ENCODE data around the gene CR1.
"Not testable (repeated sequence)": the region's sequence is repeated elsewhere in the genome, so short reads cannot be mapped to it uniquely, and the experiment has no call there.

CR1 gene

GRCh38 chr1:207680590-207681388 lies 184.8 kb downstream of the CR1 start:
- peak; percentile 96 for DNase-seq

GRCh38 chr1:207682872-207683434 lies 187.0 kb downstream of the CR1 start:
- DNase-seq = not testable (repeated sequence)

- DNase-seq = not testable (repeated sequence)
Measured at GRCh38 chr1:207690551-207690950, 194.6 kb downstream of the CR1 start.

DNA sequence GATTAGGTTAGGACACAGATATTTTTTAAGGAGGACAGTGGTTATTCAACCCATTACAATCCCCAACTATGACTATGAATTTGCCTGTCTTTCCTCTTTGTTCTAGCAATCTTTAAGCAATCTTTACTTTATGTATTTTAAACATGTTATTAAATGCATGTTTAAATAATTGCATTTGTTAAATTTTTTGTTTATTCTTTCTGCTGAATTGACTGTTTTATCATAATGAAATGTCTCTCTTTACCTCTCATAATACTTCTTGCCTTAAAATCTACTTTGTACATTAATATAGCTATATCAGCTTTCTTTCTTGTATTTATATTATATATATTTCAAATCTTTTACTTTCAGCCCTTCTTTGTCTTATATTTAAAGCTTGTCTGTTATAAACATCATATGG lies 195.1 kb downstream of the CR1 start:
- DNase-seq = no peak

Data from fibroblast of upper back skin (primary cell).